Measurements from ENCODE around the gene AKAP9. TPM values are rescaled to one million over a fixed set of nuclear protein-coding genes. Genes with fewer than 3 reads are reported as not detected.

The AKAP9 gene
- total RNA-seq, 1 donor from 2014 or later: 66.9 TPM

DNA sequence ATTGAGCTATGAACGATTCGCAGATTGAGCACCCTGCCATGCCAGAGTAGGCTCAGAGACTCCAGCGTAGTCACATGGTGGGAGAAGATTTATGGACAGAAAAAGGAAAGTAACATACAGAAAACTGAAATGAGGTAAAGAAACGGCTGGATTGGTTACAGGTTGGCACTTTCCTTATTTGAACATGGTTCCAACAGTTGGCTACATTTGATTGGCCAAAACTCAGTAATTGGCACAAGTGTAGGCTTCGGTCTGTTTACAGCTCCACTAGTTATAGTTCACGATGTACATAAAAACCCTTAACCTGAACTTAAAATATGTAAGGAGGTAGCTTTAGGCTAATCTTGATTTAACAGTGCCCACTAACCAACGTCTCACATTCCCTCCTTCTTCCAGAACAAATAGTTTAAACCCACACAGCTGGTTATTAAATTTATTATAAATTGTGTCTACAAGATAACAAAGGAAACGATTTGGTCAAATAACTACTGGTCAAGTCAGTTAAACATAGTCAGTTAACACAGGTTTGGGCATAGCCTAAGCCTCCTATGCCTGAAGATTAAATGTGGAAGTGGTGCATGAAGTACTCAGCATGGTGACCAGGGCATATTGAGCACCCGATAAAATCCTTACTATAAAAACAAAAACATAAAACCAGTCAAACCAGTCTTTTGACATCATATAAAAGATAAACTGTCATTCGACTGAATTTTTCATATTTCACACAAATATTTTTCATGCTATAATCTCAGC is 42.2 kb upstream of the AKAP9 start:
- TF ChIP-seq CTCF (IDR thresholded peaks at IDR 0.05; ENCODE audit: partially characterized antibody, unreplicated experiment): no peak
- Mint-ChIP-seq H3K27ac (ENCODE audit: unreplicated experiment) (no peak overlapping the region), H3K4me3 (ENCODE audit: unreplicated experiment) (no peak overlapping the region), H3K27me3 (ENCODE audit: unreplicated experiment) (no peaks in the 10 kb centered on the region), H3K36me3 (ENCODE audit: unreplicated experiment) (no peaks in the 10 kb centered on the region), H3K9me3 (ENCODE audit: unreplicated experiment) (no peaks in the 10 kb centered on the region), H3K4me1 (ENCODE audit: low read depth, unreplicated experiment) (peaks cover 8% of the 10 kb centered on the region)
- DNase-seq: no peak

GRCh38 chr7:91899563-91899962 is 41.1 kb upstream of the AKAP9 start:
- H3K9me3 Mint-ChIP-seq (ENCODE audit: unreplicated experiment): no peaks in the 10 kb centered on the region
- no peaks in the 10 kb centered on the region for H3K36me3 Mint-ChIP-seq (ENCODE audit: unreplicated experiment)

GRCh38 chr7:91910171-91910570 is 30.5 kb upstream of the AKAP9 start:
- no peaks in the 10 kb centered on the region for H3K4me1 Mint-ChIP-seq (ENCODE audit: low read depth, unreplicated experiment)
- no peak overlapping the region for H3K27ac Mint-ChIP-seq (ENCODE audit: unreplicated experiment)
- peaks cover 1% of the 10 kb centered on the region for H3K27me3 Mint-ChIP-seq (ENCODE audit: unreplicated experiment)
- TF ChIP-seq CTCF (IDR thresholded peaks at IDR 0.05; ENCODE audit: partially characterized antibody, unreplicated experiment): no peak
- H3K9me3 Mint-ChIP-seq (ENCODE audit: unreplicated experiment): no peaks in the 10 kb centered on the region
- no peak overlapping the region for H3K4me3 Mint-ChIP-seq (ENCODE audit: unreplicated experiment)
- peaks cover 4% of the 10 kb centered on the region for H3K36me3 Mint-ChIP-seq (ENCODE audit: unreplicated experiment)
- DNase-seq: no peak

More at GRCh38 chr7:91899563-91899962, 41.1 kb upstream of the AKAP9 start:
- H3K4me1 Mint-ChIP-seq (ENCODE audit: low read depth, unreplicated experiment): peaks cover 7% of the 10 kb centered on the region
- DNase-seq: no peak
- no peaks in the 10 kb centered on the region for H3K27me3 Mint-ChIP-seq (ENCODE audit: unreplicated experiment)
- no peak for TF ChIP-seq CTCF (IDR thresholded peaks at IDR 0.05; ENCODE audit: partially characterized antibody, unreplicated experiment)
- no peak overlapping the region for H3K4me3 Mint-ChIP-seq (ENCODE audit: unreplicated experiment)
- no peak overlapping the region for H3K27ac Mint-ChIP-seq (ENCODE audit: unreplicated experiment)

GRCh38 chr7:91911121-91911520 is 29.5 kb upstream of the AKAP9 start:
- Mint-ChIP-seq H3K4me3 (ENCODE audit: unreplicated experiment) (no peak overlapping the region), H3K9me3 (ENCODE audit: unreplicated experiment) (no peaks in the 10 kb centered on the region), H3K27ac (ENCODE audit: unreplicated experiment) (no peak overlapping the region), H3K36me3 (ENCODE audit: unreplicated experiment) (peaks cover 4% of the 10 kb centered on the region), H3K4me1 (ENCODE audit: low read depth, unreplicated experiment) (no peaks in the 10 kb centered on the region), H3K27me3 (ENCODE audit: unreplicated experiment) (peaks cover 1% of the 10 kb centered on the region)
- no peak for TF ChIP-seq CTCF (IDR thresholded peaks at IDR 0.05; ENCODE audit: partially characterized antibody, unreplicated experiment)
- no peak for DNase-seq

DNA sequence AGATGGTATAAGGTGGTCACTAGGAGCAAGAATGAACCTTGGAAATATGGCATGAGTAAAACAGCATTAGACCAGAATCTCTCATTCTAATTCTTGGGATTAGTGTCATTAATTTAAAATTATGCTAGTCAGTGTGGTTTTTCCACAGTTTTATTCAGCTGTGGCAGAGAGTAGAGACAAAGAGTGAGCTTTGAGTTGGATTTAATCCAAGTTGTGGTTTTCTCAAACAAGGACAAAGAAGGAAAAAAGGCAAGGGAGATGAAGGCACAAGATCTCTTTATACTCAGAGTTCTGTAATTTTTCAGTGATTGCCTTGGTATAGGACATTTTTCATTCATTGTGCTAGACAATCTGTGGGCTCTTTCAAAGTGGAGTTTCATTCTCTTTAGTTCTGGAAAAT is 28.2 kb upstream of the AKAP9 start:
- no peak overlapping the region for H3K27ac Mint-ChIP-seq (ENCODE audit: unreplicated experiment)
- no peak overlapping the region for H3K4me3 Mint-ChIP-seq (ENCODE audit: unreplicated experiment)
- DNase-seq: no peak
- H3K9me3 Mint-ChIP-seq (ENCODE audit: unreplicated experiment): no peaks in the 10 kb centered on the region
- H3K4me1 Mint-ChIP-seq (ENCODE audit: low read depth, unreplicated experiment): no peaks in the 10 kb centered on the region
- peaks cover 4% of the 10 kb centered on the region for H3K36me3 Mint-ChIP-seq (ENCODE audit: unreplicated experiment)
- H3K27me3 Mint-ChIP-seq (ENCODE audit: unreplicated experiment): peaks cover 1% of the 10 kb centered on the region
- no peak for TF ChIP-seq CTCF (IDR thresholded peaks at IDR 0.05; ENCODE audit: partially characterized antibody, unreplicated experiment)
